Skin epidermis (tissue), 12 donors: Measurements from ENCODE around the gene ARRDC2.
"Not testable (repeated sequence)": the region's sequence is repeated elsewhere in the genome, so short reads cannot be mapped to it uniquely, and the experiment has no call there.

Experiments
- H3K27ac ChIP-seq, 21 experiments: fragments of 200-600 bp; sonication (generic) in 11 of 21; one replicate each; pipeline ENCODE4 v1.5.0; 2020; ENCODE audit warnings: mild to moderate bottlenecking in 3 of 21, inconsistent platforms in 2 of 21, moderate library complexity in 2 of 21
- H3K4me3 ChIP-seq, 7 experiments: fragments of 200-600 bp; sonication (generic) in 2 of 7; one replicate each; pipeline ENCODE4 v1.5.0; 2020; ENCODE audit warnings: inconsistent platforms in 2 of 7, mild to moderate bottlenecking in 2 of 7, moderate library complexity in 1 of 7

The ARRDC2 gene

DNA sequence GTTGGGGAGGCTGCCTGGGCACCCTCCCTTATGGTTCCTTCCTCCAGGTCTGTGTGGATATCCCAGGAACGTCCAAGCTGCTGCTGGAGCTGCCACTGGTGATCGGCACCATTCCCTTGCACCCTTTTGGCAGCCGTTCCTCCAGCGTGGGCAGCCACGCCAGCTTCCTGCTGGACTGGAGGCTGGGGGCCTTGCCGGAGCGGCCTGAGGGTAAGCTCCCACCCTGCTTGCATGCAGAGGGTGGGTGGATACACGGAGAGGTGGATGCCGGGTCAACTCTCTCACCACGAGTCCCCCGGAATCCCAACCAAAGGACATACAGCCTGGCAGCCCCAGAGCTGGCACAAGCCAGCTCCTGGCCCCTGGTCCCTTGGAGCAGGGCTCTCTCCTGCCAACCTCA is 2.2 kb downstream of the ARRDC2 start:
- Histone ChIP-seq H3K4me3 (peak overlapping the region in 1 of 7 experiments; percentile 47), H3K27ac (peak overlapping the region in 4 of 21 experiments; percentile 5 to 78 (median 58))

DNA sequence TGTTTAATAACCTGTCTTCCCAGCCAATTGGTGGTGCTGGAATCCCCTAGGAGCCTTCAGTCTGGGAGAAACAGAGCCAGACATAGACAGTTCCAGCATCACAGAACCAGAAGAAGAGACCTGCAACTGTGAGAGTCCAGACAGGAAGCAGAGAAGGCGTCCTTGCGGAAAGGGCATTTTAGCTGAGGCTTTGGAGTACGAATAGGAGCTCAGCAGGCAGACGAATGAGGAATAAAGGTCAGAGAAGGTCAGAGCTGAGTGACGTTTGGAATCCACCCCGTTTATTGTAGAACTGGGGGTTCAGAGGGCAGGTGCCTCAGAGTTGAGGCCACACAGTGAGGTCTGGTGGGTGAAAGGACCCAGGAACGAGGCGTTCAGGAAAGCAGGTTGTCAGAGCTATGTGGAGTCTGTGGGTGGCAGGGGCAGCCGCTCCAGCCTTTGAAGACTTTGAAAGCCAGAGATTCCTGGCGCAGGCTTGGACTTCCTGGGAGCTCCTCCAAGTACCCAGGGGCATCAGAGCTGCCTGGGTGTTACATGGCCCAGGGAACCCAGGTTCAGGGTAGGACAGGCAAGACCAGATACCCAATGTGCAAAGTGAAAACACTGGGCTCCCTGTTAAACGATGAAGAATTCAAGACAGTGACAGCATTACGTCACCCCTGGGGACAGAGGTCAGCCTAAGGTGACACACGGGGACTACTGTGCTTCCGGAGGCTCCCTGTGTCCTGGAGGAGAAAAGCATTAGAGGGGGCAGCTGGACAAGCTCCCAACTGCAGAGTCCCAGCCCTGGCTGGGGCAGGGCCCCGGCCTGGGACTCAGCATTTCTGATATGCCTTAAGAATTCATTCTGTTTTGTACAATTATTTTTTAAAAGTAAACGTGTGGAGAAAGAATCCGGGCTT is 5.5 kb downstream of the ARRDC2 start:
- no peak overlapping the region for H3K4me3 ChIP-seq
- peak overlapping the region in 7 of 21 experiments; percentile 5 to 61 (median 18) for H3K27ac ChIP-seq

DNA sequence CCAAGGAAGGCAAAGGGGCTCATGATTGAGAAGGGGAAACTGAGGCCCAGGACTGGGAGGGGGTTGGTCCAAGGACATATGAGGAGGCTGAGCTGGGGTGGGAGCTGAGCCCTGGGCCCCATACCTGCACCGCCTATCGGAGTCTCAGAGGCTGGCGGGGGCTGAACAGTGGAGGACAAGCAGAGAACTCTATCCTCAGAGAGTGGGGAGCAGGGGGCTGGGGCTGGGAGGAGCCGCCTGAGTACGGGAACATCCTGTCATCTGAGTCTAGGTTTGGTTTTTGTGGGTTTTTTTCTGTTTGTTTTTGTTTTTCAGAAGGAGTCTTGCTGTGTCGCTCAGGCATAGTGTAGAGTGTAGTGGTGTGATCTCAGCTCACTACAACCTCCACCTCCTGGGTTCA is 6.2 kb downstream of the ARRDC2 start:
- Histone ChIP-seq H3K4me3 (no peak overlapping the region), H3K27ac (peak overlapping the region in 6 of 21 experiments; percentile 7 to 61 (median 27))

DNA sequence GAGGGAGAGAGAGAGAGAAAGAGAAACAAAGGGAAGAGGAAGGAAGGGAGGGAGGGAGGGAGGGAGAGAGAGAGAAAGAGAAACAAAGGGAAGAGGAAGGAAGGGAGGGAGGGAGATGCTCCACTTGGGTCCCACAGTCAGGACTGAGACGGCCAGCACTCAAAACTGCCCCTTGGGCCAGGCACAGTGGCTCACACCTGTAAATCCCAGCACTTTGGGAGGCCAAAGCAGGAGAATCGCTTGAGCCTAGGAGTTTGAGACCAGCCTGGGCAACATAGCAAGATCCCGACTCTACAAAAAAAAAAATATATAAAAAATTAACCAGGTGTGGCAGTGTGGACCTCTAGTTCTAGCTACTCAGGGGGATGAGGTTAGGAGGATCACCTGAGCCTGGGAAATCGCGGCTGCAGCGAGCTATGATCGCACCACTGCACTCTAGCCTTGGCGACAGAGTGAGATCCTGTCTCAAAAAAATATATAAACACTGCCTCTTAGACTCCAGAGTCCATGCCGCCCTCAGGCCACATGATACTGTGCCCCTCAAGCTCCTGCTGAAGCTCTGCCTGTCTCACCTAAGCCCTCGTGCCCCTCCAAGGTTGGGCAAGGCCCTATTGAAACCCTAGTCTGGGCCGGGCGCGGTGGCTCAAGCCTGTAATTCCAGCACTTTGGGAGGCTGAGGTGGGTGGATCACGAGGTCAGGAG is 8.4 kb downstream of the ARRDC2 start:
- Histone ChIP-seq H3K27ac (peak overlapping the region in 18 of 21 experiments; percentile 48 to 95 (median 67)), H3K4me3 (no peak overlapping the region)

DNA sequence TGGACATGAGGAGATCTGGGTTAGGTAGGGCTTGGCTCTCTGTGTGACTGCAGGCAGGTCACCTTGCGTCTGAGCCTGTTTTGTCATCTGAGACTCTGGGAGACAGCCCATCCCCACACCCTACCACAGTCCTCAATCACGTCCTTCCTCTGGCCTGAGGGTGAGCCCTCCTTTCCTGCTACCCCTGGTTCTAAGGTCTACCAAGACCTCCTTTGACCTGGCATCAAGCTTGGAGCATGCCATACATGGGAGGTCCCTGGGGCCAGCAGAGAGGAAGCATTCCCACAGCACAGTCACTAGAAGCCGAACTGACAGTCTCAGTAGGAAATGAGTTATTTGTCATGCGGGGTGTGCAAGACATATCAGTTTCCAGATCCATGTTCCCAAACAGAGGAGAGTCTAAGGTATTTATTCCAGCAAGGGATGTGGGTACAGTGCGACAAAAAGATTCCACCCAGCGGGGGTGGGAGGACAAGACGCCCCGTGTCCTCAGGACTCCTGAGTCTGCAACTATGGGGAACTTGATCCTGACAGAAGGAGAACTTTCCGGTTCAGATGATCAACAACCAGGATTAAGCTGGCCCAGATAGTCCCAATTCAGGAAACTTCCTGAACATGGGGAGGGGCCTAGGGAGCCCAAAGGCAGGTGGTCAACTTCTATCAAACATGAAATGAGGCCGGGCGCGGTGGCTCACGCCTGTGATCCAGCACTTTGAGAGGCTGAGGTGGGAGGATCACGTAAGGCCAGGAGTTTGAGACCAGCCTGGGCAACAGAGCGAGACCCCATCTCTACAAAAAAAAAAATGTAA is 9.5 kb downstream of the ARRDC2 start:
- H3K27ac ChIP-seq = peak overlapping the region in 20 of 21 experiments; percentile 2 to 95 (median 66)

DNA sequence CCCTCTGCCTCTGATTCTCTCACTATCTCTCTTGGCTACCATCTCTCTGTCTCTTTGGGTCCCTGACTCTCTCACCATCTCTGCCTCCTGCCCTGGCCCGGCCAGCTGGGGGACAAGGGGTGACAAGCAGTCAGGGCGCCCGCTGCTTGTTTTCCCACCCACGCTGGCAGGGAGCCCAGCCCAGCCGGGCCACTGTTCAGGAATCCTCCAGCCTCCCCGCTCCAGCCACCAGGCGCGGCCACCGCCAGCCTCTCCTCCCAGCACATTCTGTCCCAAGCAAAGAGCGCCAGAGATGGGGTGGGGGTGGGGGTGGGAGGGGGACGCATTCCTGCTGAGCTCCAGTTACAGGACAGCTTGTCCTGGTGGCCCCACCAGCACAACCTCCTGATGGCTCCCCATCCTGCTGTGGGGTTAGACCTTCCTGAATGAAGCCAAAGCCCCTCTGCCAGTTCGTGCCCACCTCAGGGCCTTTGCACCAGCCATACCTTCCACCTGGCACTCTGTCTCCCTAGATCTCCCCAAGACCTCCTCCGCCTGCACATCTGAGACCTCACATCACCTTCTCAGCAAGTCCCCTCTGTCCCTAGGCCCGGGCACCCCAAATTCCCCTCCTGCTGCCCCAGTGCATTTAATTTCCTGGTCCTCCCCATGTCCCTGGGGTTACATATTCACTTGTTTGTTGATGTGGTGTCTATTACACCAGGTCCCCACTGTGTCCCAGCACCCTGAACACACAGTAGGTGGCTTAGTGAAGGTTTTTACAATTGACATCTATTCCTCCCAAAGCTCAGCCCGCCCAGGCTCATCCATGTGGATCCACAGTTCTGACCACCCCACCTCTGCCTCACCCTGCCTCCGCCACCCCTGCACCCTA is 12.5 kb downstream of the ARRDC2 start:
- H3K27ac ChIP-seq = peak overlapping the region in 20 of 21 experiments; percentile 25 to 97 (median 82)
- H3K4me3 ChIP-seq = no peak overlapping the region

More for the DNA sequence above, 9.5 kb downstream of the ARRDC2 start:
- H3K4me3 ChIP-seq = no peak overlapping the region

DNA sequence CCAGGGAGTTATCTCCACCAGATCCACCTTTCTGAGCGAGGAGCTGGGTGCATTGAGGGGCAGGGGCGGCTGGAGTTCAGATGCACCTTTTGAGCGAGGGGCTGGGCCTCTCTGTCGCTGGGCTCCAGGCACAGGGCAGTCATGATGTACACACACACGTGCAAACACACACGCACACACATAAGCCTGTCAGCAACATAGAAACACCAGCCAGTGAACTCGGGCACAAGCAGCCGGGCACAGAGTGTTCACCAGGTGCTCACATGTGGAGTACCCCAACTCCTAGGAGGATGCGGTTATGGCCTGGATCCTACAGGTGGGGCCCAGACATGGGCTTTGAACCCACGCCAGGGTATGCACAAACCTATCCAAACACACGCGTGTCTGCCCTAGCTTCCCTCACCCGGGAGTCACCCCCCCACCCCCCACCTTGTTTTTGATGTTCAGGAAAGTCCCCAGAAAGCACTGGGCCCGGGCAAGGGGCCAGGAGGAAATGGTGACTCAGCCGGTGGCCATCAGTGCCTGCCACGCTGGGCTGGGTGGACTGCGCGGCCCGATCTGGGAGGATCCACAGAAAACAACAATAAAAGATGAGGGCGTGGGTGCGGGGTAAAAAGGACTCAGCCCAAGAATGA is 13.3 kb downstream of the ARRDC2 start:
- H3K4me3 ChIP-seq = peak overlapping the region in 1 of 7 experiments; percentile 9
- peak overlapping the region in 20 of 21 experiments; percentile 33 to 97 (median 82) for H3K27ac ChIP-seq

DNA sequence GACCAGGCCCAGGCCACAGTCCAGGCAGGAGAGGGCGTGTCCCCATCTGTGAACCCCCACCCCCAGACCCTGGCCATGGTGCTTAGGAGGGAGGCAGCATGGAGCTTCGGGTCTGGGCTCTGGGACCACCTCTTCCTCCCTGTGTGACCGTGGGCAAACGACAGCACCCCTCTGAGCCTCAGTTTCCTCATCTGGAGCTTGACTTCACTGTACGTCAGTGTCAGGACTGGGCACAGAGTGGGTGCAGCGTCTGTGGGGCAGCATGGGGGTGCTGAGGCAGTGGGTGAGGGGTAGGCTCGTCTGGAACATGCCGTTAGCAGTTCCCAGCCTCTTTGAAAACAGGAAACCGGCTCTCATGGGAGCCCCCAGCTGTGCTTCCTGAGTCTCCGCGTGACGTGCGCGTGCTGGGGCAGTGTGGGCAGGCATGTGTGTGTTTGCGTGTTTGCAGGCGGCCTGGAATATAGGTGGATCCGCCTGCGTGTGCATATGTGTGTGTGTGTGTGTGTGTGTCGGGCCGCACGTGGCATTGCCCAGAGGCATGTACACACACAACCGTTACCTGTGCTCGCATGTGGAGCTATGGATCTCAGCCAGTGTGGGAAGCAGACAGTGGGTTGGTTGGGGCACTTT is 15.8 kb downstream of the ARRDC2 start:
- Histone ChIP-seq H3K27ac (peak overlapping the region; percentile 44 to 97 (median 82)), H3K4me3 (no peak overlapping the region)

DNA sequence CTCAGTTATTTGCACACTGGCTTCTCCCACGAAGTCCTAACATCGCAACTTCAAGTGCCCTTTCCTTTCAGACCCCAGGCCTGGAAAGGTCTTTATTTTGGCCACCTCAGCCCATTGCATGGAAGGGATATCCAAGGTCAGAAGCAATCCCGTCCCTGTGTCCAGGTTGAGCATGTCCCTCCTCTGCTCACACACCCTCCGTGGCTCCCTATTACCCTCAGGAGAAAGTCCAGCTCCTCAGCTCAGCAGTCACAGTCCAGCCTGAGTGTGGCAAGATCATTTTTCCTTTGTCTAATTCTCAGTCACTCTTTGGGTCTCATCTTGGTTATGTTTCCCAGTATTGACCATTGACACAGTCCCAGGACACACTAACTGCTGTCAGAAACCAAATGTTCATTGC is 19.2 kb downstream of the ARRDC2 start:
- Histone ChIP-seq H3K4me3 (no peak overlapping the region), H3K27ac (no peak overlapping the region)

DNA sequence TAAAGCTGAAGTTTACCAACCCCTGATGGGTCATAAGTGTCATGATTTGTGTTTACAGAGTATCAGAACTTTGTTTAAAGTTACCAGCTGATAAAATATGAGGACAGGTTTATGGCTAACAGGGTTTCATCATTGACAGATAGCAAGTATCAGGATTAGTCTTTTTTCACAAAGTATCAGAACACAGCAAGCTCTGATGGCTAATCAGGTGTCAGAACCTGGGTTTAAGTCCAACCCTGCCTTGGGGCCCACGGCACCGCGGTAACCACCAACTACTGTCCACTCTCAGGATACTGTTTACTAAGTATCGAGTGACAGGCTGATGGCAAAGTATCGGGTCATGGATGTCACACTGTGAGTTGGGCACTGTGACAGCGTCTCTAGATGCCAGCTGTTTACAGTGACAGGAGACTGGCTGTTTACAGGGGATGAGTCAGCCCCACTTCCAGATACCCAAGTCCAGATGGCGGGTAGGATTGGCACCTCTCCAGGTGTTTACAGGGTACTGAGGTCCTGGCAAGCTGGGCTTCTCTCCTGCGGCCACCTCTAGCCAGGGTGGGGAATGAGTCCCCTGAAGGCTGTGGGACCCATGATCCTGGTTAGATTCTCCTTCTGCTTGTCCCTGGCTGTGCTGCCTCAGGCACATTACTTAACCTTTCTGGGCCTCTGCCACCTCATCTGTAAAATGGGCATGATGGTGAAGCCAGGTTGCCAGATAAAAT is 21.8 kb downstream of the ARRDC2 start:
- H3K27ac ChIP-seq = peak overlapping the region in 10 of 21 experiments; percentile 2 to 70 (median 28)
- no peak overlapping the region for H3K4me3 ChIP-seq

DNA sequence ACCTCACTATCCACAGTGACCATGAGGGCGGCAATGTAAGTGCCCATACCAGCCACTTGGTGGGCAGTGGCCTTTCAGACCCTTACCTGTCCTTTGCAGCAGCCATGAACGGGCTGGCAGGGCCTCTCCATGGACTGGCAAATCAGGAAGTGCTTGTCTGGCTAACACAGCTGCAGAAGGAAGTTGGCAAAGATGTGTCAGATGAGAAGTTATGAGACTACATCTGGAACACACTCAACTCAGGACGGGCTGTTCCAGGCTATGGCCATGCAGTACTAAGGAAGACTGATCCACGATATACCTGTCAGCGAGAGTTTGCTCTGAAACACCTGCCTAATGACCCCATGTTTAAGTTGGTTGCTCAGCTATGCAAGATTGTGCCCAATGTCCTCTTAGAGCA is 23.4 kb downstream of the ARRDC2 start:
- peak overlapping the region in 5 of 21 experiments; percentile 5 to 57 (median 19) for H3K27ac ChIP-seq
- H3K4me3 ChIP-seq = not testable (repeated sequence)

DNA sequence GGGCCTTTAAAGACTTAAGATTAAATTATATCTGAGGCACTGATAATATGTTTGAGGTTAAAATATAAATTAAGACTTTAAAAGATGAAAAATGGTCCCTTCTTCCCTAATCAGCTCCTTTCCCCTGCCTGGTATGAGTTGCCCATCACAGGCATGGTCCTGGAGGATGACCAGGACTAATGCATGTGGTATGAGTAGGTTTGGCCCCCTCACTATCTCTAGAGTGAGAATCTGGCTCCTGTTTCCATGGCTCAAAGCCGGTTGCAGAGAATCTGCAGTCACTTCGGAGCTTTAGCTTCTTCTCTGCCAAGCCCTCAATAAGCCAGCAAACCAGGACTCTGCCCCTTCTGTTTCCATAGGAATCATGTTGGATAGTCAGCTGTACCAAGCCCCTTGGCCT is 24.1 kb downstream of the ARRDC2 start:
- peak overlapping the region in 2 of 21 experiments; percentile 4 to 25 for H3K27ac ChIP-seq
- not testable (repeated sequence) for H3K4me3 ChIP-seq

DNA sequence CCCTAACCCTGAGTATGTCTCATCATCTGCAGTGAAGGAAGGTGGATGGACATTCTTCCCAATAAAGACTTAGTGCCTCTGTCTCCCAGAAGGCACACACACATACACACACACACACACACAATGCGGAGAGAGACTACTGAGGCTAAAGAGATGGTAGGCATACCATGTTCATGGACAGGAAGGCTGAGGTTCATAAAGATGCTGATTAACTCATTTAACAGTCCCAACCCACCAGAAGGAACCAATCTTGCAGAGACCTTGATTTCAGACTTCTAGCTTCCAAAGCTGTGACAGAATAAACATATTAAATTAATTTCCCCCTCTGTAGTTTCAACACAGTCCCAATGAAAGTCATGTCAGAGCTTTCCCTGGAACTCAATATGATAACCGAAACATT is 33.1 kb downstream of the ARRDC2 start:
- H3K27ac ChIP-seq = peak overlapping the region in 1 of 21 experiments; percentile 40
- H3K4me3 ChIP-seq = no peak overlapping the region

DNA sequence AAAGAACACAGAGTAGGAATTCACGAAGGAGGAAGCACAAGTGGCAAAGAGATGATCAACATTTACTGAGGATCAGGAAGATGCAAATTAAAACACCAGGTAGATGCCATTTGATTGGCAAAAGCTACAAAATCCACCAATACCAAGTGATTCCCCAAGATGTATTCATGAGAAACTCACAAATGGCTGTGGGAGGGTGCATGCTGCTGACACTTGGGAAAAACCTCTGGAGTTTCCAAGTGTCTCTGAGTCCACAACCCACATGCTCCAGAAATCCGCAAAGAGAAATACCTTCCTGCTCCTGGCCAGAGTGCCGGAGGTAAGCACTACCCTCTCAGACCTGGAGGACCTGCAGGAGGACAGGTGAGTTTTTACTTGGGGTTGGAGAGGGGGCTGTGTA is 35.7 kb downstream of the ARRDC2 start:
- Histone ChIP-seq H3K27ac (peak overlapping the region in 5 of 21 experiments; percentile 16 to 93 (median 76)), H3K4me3 (no peak overlapping the region)

DNA sequence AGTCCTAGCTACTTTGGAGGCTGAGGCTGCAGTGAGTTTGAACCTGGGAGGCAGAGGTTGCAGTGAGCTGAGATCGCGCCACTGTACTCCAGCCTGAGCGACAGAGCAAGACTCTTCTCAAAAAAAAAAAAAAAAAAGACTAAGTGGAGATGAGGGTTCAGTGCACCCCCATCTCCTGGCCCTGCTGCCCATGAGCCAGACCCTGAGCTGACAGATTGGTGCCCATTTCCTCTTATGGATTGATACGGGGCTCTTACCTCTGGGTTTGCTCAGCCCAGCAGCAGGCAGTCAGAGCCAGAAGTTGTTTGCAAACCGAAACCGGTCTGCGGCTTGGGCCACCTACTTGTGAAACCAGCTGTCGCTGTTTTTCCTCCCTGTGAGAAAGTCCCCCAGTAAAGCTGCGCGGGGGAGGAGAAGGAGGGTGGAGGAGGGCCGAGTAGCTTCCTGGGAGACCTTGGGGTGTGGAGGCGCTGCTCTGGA is 36.9 kb downstream of the ARRDC2 start:
- Histone ChIP-seq H3K27ac (peak overlapping the region in 20 of 21 experiments; percentile 11 to 93 (median 68)), H3K4me3 (peak overlapping the region in 5 of 7 experiments; percentile 6 to 30 (median 11))

DNA sequence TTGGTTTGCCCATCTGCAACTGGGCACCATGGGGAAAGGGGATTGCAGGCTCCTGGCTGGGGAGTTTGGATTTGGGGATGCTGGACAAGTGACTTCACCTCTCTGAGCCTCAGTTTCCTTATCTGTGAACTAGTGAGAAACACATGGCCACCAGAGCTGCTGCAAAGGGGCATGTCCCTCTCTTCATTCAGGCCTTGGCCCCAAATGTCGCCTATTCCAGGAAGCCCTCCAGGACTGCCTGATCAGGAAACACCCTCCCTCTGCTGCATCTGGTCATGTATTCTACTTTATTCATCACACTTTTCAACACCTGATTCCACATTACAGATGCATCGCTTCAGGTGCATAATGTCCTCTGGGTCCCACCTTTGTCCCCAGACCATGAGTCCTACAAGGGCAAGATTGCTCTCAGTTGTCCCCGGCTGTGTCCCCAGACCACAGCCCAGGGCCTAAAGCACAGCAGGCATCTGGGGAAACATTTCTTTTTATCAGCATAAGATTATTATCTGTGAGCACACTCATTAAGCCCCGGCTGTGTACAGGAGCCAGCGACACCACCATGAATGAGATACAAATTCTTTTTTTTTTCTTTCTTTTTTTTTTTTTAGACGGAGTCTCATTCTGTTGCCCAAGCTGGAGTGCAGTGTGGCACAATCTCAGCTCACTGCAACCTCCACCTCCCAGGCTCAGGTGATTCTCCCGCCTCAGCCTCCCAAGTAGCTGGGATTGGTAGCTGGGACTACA is 37.5 kb downstream of the ARRDC2 start:
- H3K27ac ChIP-seq = peak overlapping the region in 20 of 21 experiments; percentile 21 to 93 (median 68)
- peak overlapping the region in 5 of 7 experiments; percentile 6 to 30 (median 11) for H3K4me3 ChIP-seq
